Stimulated activated CD8-positive, alpha-beta memory T cell treated with anti-CD3 and anti-CD28 coated beads, Interleukin-7, amount 100 ng/mL, for 1 hour (primary cell): ENCODE measurements around the gene PGS1.

Experiments
- DNase-seq, 2 donors: peaks; one replicate each; pipeline ENCODE4 v3.0.0-alpha.2; 2020; ENCODE audit warnings: low read depth in 2 of 2

PGS1 gene

DNA sequence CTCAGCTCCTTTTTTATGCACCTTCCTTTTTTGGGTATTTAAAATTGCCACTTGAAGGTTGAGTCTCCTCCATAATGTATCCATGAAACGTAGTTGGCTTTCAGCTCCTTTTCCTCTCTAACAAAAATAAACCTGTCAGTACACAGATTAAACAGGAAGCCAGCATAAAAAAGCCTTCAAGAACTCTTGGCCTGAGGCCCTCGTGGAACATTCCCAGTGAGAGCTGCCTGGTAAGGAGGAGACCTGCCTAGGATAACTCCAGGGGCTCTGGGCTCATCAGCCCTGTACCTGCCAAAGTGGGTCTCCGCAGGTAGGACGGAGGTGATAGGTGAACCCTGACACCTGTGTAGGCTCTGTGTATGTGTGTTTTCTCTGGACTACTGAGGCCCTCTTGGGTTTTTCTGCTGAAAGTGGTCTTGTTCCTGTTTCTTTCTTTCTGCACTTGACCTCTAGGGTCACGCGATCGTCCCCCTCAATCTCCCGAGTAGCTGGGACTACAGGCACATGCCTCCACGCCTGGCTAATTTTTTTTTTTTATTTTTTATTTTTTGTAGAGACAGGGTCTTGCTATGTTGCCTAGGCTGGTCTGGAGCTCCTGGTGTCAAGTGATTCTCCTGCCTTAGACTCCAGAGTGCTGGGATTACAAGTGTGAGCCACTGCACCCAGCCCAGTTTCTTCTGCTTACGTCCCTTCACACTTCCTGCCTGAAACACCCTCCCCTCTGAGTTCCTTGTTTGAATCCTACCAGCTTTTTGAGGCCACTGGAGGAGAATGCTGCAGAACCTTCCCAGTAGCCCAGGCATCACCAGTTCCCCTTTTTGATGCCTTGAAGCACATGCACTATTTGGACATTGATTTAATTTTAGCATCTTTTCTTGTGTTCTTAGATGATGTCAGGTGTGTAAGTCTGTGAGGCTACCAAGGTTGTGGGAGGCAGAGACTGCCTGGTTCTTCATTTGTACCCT is 9.8 kb downstream of the PGS1 start:
- no peak for DNase-seq

DNA sequence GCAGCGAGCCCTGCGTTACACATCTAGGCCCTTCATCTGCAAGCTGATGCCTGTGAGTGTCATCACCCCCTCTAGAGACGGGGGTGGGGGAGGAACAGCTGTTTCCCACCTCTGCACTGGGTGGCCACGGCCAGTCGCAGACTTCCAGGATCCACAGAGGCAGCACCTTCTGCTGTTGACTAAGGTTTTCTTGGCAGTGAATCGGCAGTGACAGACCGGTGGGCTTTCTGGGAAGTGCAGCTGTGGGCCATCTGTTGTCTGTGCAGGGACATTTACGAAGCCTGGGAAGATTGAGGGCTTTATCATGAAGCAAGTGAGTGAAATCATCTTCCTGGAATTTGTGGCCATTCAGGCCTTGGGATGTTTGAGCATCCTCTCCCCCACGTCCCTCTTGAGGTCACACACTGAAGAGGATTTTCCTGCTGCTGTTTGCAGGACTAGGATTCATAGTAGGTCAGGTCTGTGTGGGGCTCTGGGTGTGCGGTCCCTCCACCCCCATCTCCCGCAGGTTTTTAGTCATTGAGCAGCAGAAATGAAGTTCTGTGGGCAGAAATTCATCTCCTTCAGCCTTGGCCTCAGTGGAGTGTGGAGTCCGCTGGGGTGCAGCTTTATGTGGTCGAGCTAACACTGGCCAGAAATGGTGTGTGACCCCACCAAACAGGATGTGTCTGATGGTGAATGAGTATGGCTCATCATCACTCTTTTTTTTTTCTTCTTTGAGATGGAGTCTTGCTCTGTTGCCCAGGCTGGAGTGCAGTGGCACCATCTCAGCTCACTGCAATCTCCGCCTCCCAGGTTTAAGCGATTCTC is 12.0 kb downstream of the PGS1 start:
- no peak for DNase-seq

DNA sequence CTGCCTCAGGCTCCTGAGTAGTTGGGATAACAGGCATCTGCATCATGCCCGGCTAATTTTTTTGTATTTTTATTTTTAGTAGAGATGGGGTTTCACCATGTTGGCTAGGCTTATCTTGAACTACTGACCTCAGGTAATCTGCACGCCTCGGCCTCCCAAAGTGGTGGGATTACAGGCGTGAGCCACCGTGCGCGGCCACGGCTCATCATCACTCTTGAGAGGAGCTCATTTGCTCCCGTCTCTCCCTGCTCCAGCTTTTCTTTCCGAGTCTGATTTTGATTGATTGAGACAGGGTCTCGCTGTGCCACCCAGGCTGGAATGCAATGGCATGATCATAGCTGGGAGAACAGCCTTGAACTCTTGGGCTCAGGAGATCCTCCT is 12.6 kb downstream of the PGS1 start:
- no peak for DNase-seq

DNA sequence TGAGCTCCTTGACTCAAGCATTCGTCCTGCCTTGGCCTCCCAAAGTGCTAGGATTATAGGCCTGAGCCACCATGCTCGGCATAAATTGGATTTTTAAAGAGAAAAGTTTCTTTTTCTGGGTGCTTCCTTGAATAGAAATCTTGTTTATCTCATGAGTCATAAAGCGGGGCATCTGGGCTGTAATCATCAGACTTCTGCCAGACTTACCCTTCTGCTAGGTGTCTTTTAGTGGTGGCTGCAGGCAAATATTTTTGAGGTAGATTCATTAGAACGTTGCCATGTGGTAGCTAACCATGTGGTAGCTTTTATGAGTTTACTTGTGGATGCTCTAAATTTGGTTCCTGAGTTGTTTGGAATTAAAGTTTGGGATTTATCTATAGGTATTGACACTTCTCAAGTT is 13.4 kb downstream of the PGS1 start:
- DNase-seq = no peak

DNA sequence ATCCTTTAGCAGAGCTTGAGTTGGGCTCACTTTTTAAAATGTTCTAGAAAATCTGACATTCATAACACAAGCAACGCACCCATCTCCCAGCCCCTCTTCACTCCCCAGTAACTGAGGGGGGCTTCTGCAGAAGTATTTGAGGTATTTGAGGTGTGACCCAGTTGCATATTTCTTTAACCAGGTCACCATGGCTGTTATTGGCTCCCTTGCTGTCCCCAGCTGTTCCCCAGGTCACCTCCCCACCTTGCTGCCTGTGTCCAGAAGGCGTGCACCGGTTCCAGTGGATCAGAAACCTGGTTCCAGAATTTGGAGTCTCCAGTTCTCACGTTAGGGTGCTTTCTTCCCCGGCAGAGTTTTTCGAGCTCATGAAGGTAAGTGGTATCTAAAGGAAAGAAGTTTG is 13.8 kb downstream of the PGS1 start:
- DNase-seq = no peak

DNA sequence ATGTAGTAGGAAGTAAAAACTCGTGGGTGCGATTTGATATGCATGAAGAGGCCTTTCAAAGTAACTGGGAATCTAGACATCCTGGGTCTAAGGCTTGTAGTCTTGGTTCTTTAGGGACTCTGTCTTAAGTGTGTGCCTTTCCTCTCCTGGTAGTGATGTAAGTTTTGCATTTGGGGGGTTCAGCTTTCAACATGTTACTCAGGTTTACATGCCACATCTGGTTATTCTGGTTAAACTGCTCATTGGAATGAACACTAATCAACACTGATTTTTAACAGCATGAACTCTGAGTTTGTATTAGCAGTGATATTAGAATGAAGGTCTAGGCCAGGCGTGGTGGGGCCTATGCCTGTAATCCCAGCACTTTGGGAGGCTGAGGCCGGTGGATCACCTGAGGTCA is 15.1 kb downstream of the PGS1 start:
- no peak for DNase-seq

DNA sequence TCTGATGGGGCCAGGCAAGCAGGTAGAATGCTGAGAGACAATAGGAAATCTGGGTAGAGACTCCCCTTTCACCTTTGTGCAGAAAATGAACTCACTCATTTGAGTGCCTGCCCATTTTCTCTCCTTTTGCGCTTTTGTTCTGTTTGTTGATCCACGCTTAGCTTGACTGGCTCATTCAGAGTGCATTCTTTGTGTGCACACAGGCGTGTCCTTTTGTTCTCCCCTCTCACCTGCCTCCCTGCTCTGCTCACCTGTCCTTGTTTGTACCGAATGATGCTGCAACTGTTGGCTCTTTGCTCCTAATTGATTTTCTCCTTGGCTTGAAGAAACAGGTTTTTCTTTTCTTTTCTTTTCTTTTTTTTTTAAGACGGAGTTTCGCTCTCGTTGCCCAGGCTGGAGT is 15.8 kb downstream of the PGS1 start:
- DNase-seq = no peak

DNA sequence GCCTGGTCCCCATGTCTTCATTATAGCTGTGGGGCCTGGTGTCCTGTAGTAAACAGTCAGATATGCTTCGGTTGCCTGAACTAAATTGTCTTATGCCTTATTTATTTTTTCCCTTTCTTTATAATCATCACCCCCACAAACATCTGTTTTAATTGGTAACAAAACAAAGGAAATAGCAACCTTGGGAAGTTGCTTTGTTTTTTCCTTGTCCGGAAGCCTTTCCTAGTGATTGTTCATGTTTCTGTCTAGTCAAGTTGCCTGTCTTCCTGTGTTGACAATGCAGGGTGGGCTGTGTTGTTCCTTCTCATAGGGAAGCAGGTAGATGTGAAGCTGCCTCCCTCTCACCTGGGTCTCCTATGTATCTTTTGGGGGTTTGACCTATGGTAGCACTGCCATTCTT is 16.7 kb downstream of the PGS1 start:
- DNase-seq = no peak

DNA sequence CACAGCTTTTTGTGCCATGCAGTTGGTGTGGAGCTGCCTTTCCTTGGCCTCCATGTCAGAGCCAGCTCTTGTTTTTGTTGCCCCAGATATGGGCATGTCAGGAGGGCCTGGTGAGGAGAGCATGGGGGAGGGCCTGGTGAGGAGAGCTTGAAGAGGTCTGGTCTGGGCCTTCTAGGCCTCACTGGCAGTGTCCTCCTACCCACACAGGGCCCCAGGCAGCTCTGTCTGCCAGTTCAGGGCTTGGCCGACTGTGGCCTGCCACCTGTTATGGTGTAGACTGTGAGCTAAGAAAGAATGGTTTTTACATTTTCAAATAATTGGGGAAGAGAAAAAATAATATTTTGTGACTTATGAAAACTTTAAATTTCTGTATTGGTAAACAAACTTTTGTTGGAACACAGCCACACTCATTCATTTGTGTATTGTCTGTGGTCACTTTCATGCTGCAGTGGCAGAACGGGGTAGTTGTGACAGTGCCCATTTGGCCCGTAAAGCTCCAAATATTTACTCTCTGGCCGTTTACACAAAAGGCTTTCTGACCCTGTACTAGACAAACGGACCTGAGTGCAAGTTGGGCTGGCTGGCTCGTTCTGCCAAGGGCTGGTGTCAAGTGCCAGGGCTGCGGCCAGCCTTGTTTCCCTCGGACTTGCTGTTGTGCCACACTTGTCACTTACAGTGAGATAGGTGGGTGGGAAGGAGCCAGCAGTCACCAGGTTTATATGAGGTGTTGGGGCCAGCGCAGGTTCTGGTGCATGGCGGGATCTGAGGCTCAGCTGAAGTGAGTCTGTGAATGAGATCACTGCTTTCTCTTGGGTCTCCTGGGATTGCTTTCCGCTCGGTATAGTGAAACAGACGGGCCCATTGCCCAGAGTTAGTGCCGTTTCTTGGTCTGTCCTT is 18.2 kb downstream of the PGS1 start:
- no peak for DNase-seq

DNA sequence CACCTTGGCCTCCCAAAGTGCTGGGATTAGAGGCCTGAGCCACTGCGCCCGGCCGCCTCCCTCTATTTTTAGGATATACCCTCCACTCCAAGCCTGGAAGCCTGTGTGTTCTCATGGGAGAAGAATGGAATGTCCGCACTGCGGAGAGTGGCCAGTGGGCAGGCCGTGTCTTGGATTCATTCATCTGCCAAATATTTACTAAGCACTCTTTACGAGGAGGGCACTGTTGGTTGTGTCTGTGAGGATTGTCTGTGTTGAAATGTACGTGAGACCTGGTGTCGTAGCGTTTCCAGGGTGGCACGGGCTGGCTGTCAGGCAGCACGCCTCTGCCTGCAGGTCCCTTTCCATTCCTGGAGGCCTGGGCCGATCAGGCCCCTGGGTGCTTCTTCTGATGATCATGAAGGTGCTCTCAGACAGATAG is 19.2 kb downstream of the PGS1 start:
- DNase-seq = no peak

DNA sequence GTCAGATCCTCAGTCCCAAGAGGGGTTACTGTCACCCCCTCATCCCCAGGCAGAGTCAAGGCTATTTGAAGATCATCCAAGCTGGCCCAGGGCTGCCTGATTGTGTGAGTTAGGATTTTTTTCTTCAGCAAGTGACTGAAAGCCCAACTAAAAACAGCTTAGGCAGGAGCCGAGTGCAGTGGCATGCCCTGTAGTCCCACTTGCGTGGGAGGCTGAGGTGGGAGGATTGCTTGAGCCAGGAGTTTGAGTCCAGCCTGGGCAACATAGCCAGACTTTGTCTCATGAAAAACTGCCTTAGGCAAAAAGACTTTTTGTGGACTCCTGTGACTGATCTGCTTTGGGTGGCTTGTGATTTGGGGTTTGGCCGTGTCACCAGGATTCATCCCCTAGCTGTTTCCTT is 19.9 kb downstream of the PGS1 start:
- DNase-seq = no peak

DNA sequence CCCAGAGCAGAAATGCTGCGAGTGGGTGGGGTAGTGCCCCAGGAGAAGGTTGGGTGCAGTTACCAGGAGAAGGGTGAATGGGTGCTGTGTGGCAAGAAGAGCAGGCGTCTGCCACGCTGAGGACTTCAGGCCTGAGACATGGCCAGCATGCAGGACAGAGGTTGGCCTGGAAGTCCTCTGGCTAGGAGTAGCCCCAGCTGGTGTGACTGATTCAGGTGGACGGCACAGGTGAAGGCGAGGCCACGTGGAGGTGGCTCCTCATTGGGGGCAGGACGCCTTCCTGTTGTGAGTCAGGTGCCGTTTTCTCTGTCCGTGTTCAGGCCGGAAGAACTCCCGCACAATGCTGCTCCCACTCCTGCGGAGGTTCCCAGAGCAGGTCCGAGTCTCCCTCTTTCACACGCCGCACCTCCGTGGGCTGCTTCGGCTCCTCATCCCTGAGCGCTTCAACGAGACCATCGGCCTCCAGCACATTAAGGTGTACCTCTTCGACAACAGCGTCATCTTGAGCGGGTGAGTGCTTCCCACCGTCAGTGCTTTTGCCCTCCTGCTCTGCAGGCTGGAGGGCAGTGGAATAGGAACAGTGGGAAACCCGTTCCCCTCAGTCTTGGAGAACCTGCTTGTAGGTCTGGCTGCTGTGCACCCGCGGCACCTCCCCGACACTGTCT is 20.7 kb downstream of the PGS1 start:
- DNase-seq = no peak

DNA sequence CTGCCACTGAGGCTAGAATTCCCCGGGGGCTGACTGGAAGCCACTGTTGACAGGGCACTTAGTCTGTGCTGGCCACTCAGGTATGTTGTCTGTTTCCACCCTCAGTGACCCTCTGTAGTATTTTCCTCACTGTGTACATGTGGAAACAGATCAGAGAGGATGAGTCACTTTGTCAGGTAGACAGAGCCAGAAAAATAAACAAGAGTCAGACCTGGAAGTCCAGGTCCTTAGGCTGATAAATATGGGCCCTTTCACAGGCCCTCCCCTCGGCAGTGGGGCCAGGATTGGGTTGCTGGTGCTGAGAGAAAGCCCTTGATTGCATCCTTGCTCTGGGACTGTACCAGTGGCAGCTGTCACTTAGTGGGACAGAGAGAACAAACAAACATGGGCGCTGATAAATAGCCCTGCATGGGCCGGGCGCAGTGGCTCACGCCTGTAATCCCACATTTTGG is 21.3 kb downstream of the PGS1 start:
- DNase-seq = no peak

DNA sequence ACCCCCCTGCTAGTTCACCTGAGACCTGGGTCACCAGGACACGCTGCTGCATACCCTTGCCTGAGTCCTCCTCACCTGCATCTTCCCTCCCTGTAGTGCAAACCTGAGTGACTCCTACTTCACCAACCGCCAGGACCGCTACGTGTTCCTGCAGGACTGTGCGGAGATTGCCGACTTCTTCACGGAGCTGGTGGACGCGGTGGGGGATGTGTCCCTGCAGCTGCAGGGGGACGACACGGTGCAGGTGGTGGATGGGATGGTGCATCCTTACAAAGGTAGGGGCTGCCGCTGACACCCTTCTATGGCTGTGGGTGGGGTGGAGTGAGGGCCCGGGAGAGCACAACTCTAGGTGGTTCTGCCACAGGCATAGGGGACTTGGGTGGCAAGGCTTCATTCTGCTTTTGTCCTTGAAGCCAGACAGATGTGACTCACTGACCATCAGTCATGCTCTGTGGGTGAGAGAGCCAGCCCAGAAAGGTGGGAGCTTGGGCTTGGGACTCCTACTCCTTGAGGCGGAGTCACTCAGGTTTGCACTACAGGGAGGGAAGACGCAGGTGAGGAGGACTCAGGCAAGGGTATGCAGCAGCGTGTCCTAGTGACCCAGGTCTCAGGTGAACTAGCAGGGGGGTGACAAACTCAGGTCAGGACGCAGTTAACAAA is 22.3 kb downstream of the PGS1 start:
- DNase-seq = no peak

DNA sequence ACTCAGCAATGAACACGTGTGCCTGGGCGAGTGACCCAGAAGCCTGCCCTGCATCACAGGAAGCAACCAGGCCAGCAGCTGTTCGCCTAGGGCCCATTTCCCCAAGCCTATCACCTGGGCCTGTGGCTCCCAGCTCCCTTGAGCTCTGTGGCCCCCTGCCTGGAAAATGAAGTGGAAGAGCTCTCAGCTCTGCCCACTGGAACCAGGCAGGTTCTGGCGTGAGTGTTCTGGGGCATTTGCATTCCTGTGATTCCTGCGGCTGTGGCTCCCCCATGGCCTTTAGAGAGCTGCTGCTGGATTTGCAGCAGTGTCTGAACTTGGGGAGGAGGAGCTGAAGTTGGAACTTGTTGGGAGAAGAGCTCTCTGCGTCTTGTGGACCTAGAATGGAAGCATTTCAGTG is 22.8 kb downstream of the PGS1 start:
- no peak for DNase-seq

DNA sequence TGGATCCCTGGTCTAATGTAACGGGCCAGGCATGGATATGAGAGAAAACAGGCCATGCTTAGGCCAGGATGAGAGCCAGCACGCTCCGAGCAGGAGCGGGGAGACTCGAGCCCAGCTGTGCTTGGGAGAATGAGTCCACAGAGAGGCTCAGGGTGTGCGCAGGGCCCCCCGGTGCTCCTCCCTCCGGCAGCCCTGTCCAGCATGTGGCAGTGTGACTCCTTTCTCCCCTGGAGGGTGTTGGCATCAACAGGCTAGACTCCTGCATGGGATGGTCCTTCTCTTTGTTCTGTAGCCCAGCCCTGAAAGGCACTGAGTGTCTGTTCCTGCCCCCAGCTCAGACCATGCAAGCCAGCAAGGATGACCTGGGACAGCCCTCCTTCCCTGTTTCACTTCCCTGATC is 23.4 kb downstream of the PGS1 start:
- DNase-seq = no peak

DNA sequence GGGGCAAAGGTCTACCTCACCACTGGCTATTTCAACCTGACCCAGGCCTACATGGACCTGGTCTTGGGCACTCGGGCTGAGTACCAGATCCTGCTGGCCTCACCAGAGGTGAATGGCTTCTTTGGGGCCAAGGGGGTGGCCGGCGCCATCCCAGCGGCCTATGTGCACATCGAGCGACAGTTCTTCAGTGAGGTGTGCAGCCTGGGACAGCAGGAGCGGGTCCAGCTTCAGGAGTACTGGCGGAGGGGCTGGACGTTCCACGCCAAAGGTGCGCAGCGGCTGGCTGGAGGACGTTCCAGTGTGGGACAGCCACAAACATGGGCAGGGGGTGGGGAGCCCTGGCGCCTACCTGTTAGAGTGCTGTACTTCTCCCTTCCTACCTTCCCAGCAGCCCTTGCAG is 25.4 kb downstream of the PGS1 start:
- no peak for DNase-seq

DNA sequence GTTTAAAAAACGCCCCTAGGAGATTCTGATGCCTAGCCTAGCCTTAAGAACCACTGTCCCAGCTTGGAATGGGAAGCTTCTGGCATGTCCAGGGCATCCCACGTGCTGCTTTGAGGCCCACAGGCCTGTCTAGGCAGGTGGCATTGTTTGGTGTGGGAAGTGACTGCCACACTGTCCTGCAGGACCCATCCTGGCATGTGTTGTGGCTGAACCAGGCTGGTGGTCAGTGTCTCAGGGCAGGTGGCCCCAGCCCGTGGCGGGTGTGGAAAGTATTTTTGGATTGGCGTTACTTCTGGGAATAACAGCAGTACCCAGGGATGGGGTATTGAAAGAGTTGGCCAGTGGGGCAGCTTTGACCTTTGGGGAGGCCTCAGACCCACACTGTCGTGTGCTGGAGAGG is 27.9 kb downstream of the PGS1 start:
- DNase-seq = no peak

DNA sequence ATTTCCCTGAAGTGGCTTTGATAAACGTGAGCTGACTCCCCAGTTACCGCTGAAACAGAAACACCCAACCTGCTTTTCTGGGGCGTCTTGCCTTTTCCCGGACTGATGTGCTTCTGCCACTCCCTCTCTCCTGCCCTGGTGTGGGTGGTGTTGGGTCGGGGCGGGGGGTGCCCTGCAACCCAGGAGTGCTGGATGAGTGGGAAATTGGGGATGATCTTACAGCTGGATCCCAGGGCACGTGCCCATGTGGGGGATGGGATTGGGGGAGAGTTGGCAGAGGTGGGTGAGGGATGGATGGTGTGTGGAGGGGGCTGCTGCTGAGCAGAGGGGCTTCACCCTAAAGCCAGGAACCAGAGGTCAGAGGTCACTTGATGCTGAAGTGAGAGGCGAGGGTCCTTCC is 28.5 kb downstream of the PGS1 start:
- DNase-seq = no peak

DNA sequence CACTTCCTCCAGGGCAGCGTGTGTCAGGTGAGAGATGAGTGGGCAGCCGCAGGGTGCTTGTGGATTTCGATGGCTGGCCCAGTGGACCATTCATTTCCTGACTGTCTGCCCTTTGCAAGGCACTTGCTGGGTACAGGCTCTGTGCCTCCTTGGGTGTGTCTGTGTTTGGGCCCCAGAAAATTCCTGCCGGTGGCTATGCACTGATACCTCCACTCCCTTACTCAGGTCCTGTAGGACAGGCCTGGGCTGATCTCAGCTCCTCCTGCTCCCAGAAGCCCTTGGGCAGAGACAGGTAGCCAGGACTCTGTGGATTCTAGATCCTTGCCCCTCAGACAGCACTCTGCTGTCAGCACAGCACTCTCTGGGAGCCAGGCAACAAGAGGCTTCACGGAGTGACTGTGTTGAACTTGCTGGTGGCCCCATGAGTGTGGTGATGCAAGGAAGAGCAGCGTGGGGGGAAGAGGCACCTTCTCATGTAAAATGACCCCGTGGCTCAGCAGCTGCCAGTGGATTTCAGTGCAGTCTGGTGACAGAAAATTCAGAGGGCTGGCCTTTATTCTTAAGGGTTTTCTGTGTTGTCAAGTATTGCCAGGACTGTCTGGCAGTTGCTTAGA is 29.0 kb downstream of the PGS1 start:
- DNase-seq = no peak
